SK-N-SH (cell line): Measurements from ENCODE around the gene COL3A1.

Source experiments
- ELF1 ChIP-seq: IDR thresholded peaks from 2 replicates; pipeline ENCODE4 v1.4.0; 2012
- EP300 ChIP-seq, 2 experiments: IDR thresholded peaks; 2 replicates each; pipeline versions ENCODE4 v1.4.0 to v1.6.1; 2012; ENCODE audit warnings: borderline replicate concordance in 1 of 2, low read depth in 1 of 2, low read length in 1 of 2
- EZH2phosphoT487 ChIP-seq: fragments of 200-600 bp; sonication (generic); IDR thresholded peaks from 2 replicates; pipeline ENCODE4 v1.6.1; 2017; ENCODE audit warnings: low read depth, mixed run types, mild to moderate bottlenecking, antibody characterized with exemption, moderate library complexity, borderline replicate concordance
- GATA2 ChIP-seq: sonication (generic); formaldehyde crosslinking; IDR thresholded peaks from 2 replicates; pipeline ENCODE4 v1.5.0; 2020; ENCODE audit warnings: mild to moderate bottlenecking, missing genetic modification reagents
- POLR2AphosphoS5 ChIP-seq: IDR thresholded peaks from 2 replicates; pipeline ENCODE4 v1.6.1; 2012; ENCODE audit warnings: low read depth, low read length
- RAD21 ChIP-seq: IDR thresholded peaks from 2 replicates; pipeline ENCODE4 v1.6.1; 2012; ENCODE audit warnings: mild to moderate bottlenecking, low read length
- RFX5 ChIP-seq: IDR thresholded peaks from 2 replicates; pipeline ENCODE4 v1.6.1; 2012; ENCODE audit warnings: mild to moderate bottlenecking, improper control_type of control experiment, low read length
- RXRA ChIP-seq: IDR thresholded peaks from 2 replicates; pipeline ENCODE4 v1.4.0; 2012; ENCODE audit warnings: low read depth, mild to moderate bottlenecking, borderline replicate concordance
- YY1 ChIP-seq: IDR thresholded peaks from 2 replicates; pipeline ENCODE4 v1.4.0; 2012; ENCODE audit warnings: low read depth, mild to moderate bottlenecking
- TF ChIP-seq, protein P1 (sequence below): fragments of 200-600 bp; sonication (generic); IDR thresholded peaks from 2 replicates; pipeline ENCODE4 v1.6.1; 2017; ENCODE audit warnings: antibody characterized with exemption, mild to moderate bottlenecking, moderate library complexity

DNA sequence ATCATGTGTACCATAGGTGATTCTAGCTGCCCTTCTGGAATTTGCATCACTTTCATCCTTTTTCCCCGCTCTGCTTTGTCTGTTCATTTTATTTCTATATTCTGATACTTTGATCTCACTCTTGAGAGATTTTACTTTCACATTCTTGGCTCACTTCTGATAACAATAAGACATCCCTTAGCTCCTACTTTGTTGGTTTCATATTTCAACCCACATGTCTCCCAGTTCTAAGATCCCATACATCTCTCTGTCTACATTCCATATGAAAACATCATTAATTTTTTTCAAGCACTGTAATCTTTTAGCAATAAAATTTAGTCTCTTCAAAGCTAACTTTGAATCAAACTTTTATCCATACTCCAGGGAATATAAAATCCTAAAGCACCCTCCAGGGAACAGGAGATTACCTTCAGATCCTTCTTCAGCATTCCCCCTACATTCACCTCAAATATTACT is 75.6 kb downstream of the COL3A1 start:
- TF ChIP-seq EP300 (IDR thresholded peaks at IDR 0.05; ENCODE audit: borderline replicate concordance in 1 of 2, low read depth in 1 of 2, low read length in 1 of 2) (no peak), YY1 (no peak), RXRA (no peak), EZH2phosphoT487 (no peak), GATA2 (CRISPR knock-in tag) (no peak), RAD21 (no peak), POLR2AphosphoS5 (no peak), ELF1 (no peak), RFX5 (no peak)
- TF ChIP-seq, protein P1, sequence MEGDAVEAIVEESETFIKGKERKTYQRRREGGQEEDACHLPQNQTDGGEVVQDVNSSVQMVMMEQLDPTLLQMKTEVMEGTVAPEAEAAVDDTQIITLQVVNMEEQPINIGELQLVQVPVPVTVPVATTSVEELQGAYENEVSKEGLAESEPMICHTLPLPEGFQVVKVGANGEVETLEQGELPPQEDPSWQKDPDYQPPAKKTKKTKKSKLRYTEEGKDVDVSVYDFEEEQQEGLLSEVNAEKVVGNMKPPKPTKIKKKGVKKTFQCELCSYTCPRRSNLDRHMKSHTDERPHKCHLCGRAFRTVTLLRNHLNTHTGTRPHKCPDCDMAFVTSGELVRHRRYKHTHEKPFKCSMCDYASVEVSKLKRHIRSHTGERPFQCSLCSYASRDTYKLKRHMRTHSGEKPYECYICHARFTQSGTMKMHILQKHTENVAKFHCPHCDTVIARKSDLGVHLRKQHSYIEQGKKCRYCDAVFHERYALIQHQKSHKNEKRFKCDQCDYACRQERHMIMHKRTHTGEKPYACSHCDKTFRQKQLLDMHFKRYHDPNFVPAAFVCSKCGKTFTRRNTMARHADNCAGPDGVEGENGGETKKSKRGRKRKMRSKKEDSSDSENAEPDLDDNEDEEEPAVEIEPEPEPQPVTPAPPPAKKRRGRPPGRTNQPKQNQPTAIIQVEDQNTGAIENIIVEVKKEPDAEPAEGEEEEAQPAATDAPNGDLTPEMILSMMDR: no peak
